ENCODE measurements around the gene MYO10.

Gene MYO10

GRCh38 chr5:16859346-16859745 lies 76.7 kb downstream of the MYO10 start:
- no peak for DNase-seq (ENCODE audit: extremely low read depth, low read depth)
- no peak overlapping the region for H3K4me3 ChIP-seq (replicated peaks; ENCODE audit: low read depth, low read length)
- no peak for TF ChIP-seq CTCF (IDR thresholded peaks at IDR 0.05; ENCODE audit: low read depth, low read length, missing control alignments)

GRCh38 chr5:16858151-16858550 lies 77.9 kb downstream of the MYO10 start:
- H3K4me3 ChIP-seq (replicated peaks; ENCODE audit: low read depth, low read length), result no peak overlapping the region
- DNase-seq (ENCODE audit: extremely low read depth, low read depth), result no peak
- TF ChIP-seq CTCF (IDR thresholded peaks at IDR 0.05; ENCODE audit: low read depth, low read length, missing control alignments), result no peak

GRCh38 chr5:16857635-16858034 lies 78.5 kb downstream of the MYO10 start:
- no peak overlapping the region for H3K4me3 ChIP-seq (replicated peaks; ENCODE audit: low read depth, low read length)
- TF ChIP-seq CTCF (IDR thresholded peaks at IDR 0.05; ENCODE audit: low read depth, low read length, missing control alignments), result no peak
- DNase-seq (ENCODE audit: extremely low read depth, low read depth), result no peak

- no peak for DNase-seq (ENCODE audit: extremely low read depth, low read depth)
- no peak for TF ChIP-seq CTCF (IDR thresholded peaks at IDR 0.05; ENCODE audit: low read depth, low read length, missing control alignments)
These were observed 79.6 kb downstream of the MYO10 start for GRCh38 chr5:16856531-16856930.

GRCh38 chr5:16855898-16856297 lies 80.2 kb downstream of the MYO10 start:
- no peak overlapping the region for H3K4me3 ChIP-seq (replicated peaks; ENCODE audit: low read depth, low read length)
- no peak for TF ChIP-seq CTCF (IDR thresholded peaks at IDR 0.05; ENCODE audit: low read depth, low read length, missing control alignments)
- DNase-seq (ENCODE audit: extremely low read depth, low read depth), result no peak

More at GRCh38 chr5:16856531-16856930, 79.6 kb downstream of the MYO10 start:
- no peak overlapping the region for H3K4me3 ChIP-seq (replicated peaks; ENCODE audit: low read depth, low read length)

GRCh38 chr5:16855485-16855884 lies 80.6 kb downstream of the MYO10 start:
- no peak for DNase-seq (ENCODE audit: extremely low read depth, low read depth)
- H3K4me3 ChIP-seq (replicated peaks; ENCODE audit: low read depth, low read length), result no peak overlapping the region
- TF ChIP-seq CTCF (IDR thresholded peaks at IDR 0.05; ENCODE audit: low read depth, low read length, missing control alignments), result no peak

GRCh38 chr5:16854351-16854750 lies 81.7 kb downstream of the MYO10 start:
- TF ChIP-seq CTCF (IDR thresholded peaks at IDR 0.05; ENCODE audit: low read depth, low read length, missing control alignments), result no peak
- H3K4me3 ChIP-seq (replicated peaks; ENCODE audit: low read depth, low read length), result no peak overlapping the region
- no peak for DNase-seq (ENCODE audit: extremely low read depth, low read depth)
